HCT116 (cell line): ENCODE results near the gene BSCL2. TPM values are rescaled to one million over a fixed set of nuclear protein-coding genes. Genes with fewer than 3 reads are reported as not detected.

ENCODE experiments used
- ATAC-seq: fragments of 200-7000 bp; cut with Tn5 transposase; 2 replicates; pipeline ENCODE4 v1.9.1; 2020; ENCODE audit warnings: mild to moderate bottlenecking, moderate library complexity
- BruUV-seq: library from RNA; stranded (reverse); fragments of 400-500 nt; replicated peaks from 2 replicates; lab custom pipeline; 2021; lab: Mats Ljungman, UMichigan
- CTCF ChIA-PET: fragments of 300-600 bp; sonication (Branson Sonifier 250); formaldehyde crosslinking; loops from one replicate; lab custom pipeline; 2021; ENCODE audit warnings: antibody characterized with exemption; lab: Charles Lee
- POLR2A ChIA-PET: fragments of 300-600, 350-600 bp; sonication (Branson Sonifier 250); formaldehyde crosslinking; loops from one replicate; lab custom pipeline; 2021; ENCODE audit warnings: antibody characterized with exemption; lab: Charles Lee
- RAD21 ChIA-PET, 2 experiments: fragments of 300-600 bp; sonication (Branson Sonifier 250); formaldehyde crosslinking; loops; one replicate each; lab custom pipeline; 2023; ENCODE audit warnings: low total read pairs in 2 of 2; ENCODE audit not compliant: uncharacterized antibody in 2 of 2, unreplicated experiment in 2 of 2, low non-redundant PET in 1 of 2; lab: Charles Lee
- DNase-seq: peaks from one replicate; pipeline ENCODE4 v3.0.0-alpha.2; 2010; ENCODE audit warnings: low read depth, low spot score
- H2AFZ ChIP-seq: fragments of 200-600 bp; shearing (Covaris generic), sonication (generic); 2 replicates; pipeline ENCODE4 v1.6.1; 2017; ENCODE audit warnings: low read depth, mixed run types, mixed read lengths, antibody characterized with exemption, low read length; ENCODE audit not compliant: poor library complexity, severe bottlenecking
- H3K27ac ChIP-seq: 2 replicates; pipeline ENCODE4 v1.5.1; 2012; ENCODE audit warnings: low read depth, low read length
- H3K27me3 ChIP-seq: fragments of 200-600 bp; sonication (generic); 2 replicates; pipeline ENCODE4 v1.6.1; 2016; ENCODE audit warnings: mixed run types, low read length, mixed read lengths; ENCODE audit not compliant: insufficient read depth
- H3K36me3 ChIP-seq, 2 experiments: fragments of 200-500 bp in 1 of 2; fragments of 200-600 bp in 1 of 2; sonication (Bioruptor generic) in 1 of 2; sonication (generic) in 1 of 2; 2 replicates each; pipeline versions ENCODE4 v1.5.1 to v1.6.1; 2014 to 2016; ENCODE audit warnings: low read length in 2 of 2, inconsistent platforms in 1 of 2, mixed read lengths in 1 of 2, mixed run types in 1 of 2; ENCODE audit not compliant: insufficient read depth in 2 of 2, control insufficient read depth in 1 of 2
- H3K4me1 ChIP-seq, 2 experiments: fragments of 200-600 bp in 1 of 2; sonication (generic) in 1 of 2; 2 replicates each; pipeline versions ENCODE4 v1.5.1 to v1.6.1; 2012 to 2017; ENCODE audit warnings: low read length in 2 of 2, inconsistent platforms in 1 of 2, mild to moderate bottlenecking in 1 of 2, mixed read lengths in 1 of 2, mixed run types in 1 of 2, moderate library complexity in 1 of 2; ENCODE audit not compliant: insufficient read depth in 2 of 2, control insufficient read depth in 1 of 2
- H3K4me2 ChIP-seq: fragments of 200-600 bp; sonication (generic); 2 replicates; pipeline ENCODE4 v1.6.1; 2017; ENCODE audit warnings: mixed run types, low read length, mixed read lengths
- H3K4me3 ChIP-seq, 2 experiments: fragments of 200-600 bp in 1 of 2; sonication (generic) in 1 of 2; replicated peaks in 1 of 2; 2 replicates each; pipeline ENCODE4 v1.5.1; 2011 to 2016; ENCODE audit warnings: low read length in 2 of 2, control low read depth in 1 of 2, low read depth in 1 of 2, mild to moderate bottlenecking in 1 of 2, mixed read lengths in 1 of 2, mixed run types in 1 of 2
- H3K79me2 ChIP-seq: fragments of 200-600 bp; sonication (generic); 2 replicates; pipeline ENCODE4 v1.6.1; 2017; ENCODE audit warnings: mild to moderate bottlenecking, mixed run types, low read length, moderate library complexity, mixed read lengths; ENCODE audit not compliant: insufficient read depth
- H3K9ac ChIP-seq: fragments of 200-600 bp; sonication (generic); 2 replicates; pipeline ENCODE4 v1.6.1; 2016; ENCODE audit warnings: low read length, mixed read lengths
- H3K9me2 ChIP-seq: fragments of 200-600 bp; sonication (generic), shearing (Covaris generic); 2 replicates; pipeline ENCODE4 v1.6.1; 2017; ENCODE audit warnings: mixed run types, mild to moderate bottlenecking, moderate library complexity; ENCODE audit not compliant: insufficient read depth
- H3K9me3 ChIP-seq, 2 experiments: fragments of 200-500 bp in 1 of 2; fragments of 200-600 bp in 1 of 2; sonication (Bioruptor generic) in 1 of 2; sonication (generic) in 1 of 2; 2 replicates each; pipeline ENCODE4 v1.6.1; 2014 to 2017; ENCODE audit warnings: low read length in 2 of 2, mixed read lengths in 2 of 2, inconsistent platforms in 1 of 2, low read depth in 1 of 2, mild to moderate bottlenecking in 1 of 2, mixed run types in 1 of 2, moderate library complexity in 1 of 2; ENCODE audit not compliant: control insufficient read depth in 1 of 2, insufficient read depth in 1 of 2
- H4K20me1 ChIP-seq: fragments of 200-600 bp; sonication (generic), shearing (Covaris generic); 2 replicates; pipeline ENCODE4 v1.6.1; 2017; ENCODE audit warnings: mixed run types, mild to moderate bottlenecking, moderate library complexity; ENCODE audit not compliant: insufficient read depth
- ATF3 ChIP-seq: IDR thresholded peaks from 2 replicates; pipeline ENCODE4 v1.6.1; 2012
- CBX3 ChIP-seq: IDR thresholded peaks from 2 replicates; pipeline ENCODE4 v1.6.1; 2012; ENCODE audit warnings: low read depth
- CEBPB ChIP-seq: IDR thresholded peaks from 2 replicates; pipeline ENCODE4 v1.6.1; 2012; ENCODE audit warnings: low read depth
- CTCF ChIP-seq, 3 experiments: fragments of 200-600 bp in 1 of 3; sonication (generic) in 1 of 3; IDR thresholded peaks in 2 of 3; conservative IDR thresholded peaks in 1 of 3; 2 replicates each; pipeline ENCODE4 v1.5.1; 2012 to 2017; ENCODE audit warnings: low read depth in 2 of 3, low read length in 2 of 3, antibody characterized with exemption in 1 of 3, borderline replicate concordance in 1 of 3, control low read depth in 1 of 3, mild to moderate bottlenecking in 1 of 3, mixed read lengths in 1 of 3, mixed run types in 1 of 3, moderate library complexity in 1 of 3; ENCODE audit not compliant: insufficient read depth in 1 of 3
- EGR1 ChIP-seq: IDR thresholded peaks from 2 replicates; pipeline ENCODE4 v1.6.1; 2012; ENCODE audit warnings: low read depth
- EZH2phosphoT487 ChIP-seq: fragments of 200-600 bp; IDR thresholded peaks from 2 replicates; pipeline ENCODE4 v1.6.1; 2018; ENCODE audit warnings: antibody characterized with exemption, borderline replicate concordance
- FOSL1 ChIP-seq: IDR thresholded peaks from 2 replicates; pipeline ENCODE4 v1.6.1; 2012; ENCODE audit warnings: low read depth
- JUND ChIP-seq: IDR thresholded peaks from 2 replicates; pipeline ENCODE4 v1.6.1; 2012
- MAX ChIP-seq: IDR thresholded peaks from 2 replicates; pipeline ENCODE4 v1.6.1; 2012
- POLR2AphosphoS5 ChIP-seq: IDR thresholded peaks from 2 replicates; pipeline ENCODE4 v1.6.1; 2011; ENCODE audit warnings: mild to moderate bottlenecking, low read depth, low read length, moderate library complexity
- RAD21 ChIP-seq: IDR thresholded peaks from 2 replicates; pipeline ENCODE4 v1.6.1; 2012; ENCODE audit warnings: low read depth, mild to moderate bottlenecking
- REST ChIP-seq: IDR thresholded peaks from 2 replicates; pipeline ENCODE4 v1.6.1; 2012; ENCODE audit warnings: low read depth
- SIN3A ChIP-seq: IDR thresholded peaks from 2 replicates; pipeline ENCODE4 v1.6.1; 2012; ENCODE audit warnings: low read depth
- SP1 ChIP-seq: IDR thresholded peaks from 2 replicates; pipeline ENCODE4 v1.6.1; 2012; ENCODE audit warnings: low read depth
- SRF ChIP-seq: IDR thresholded peaks from 2 replicates; pipeline ENCODE4 v1.6.1; 2012; ENCODE audit warnings: low read depth
- YY1 ChIP-seq: IDR thresholded peaks from 2 replicates; pipeline ENCODE4 v1.6.1; 2011; ENCODE audit warnings: low read length, low read depth, moderate library complexity, mild to moderate bottlenecking; ENCODE audit not compliant: insufficient replicate concordance; ENCODE audit errors: extremely low read depth
- ZBTB33 ChIP-seq: IDR thresholded peaks from 2 replicates; pipeline ENCODE4 v1.6.1; 2011; ENCODE audit warnings: mild to moderate bottlenecking, low read length, moderate library complexity; ENCODE audit not compliant: insufficient replicate concordance; ENCODE audit errors: extremely low read depth
- ZFX ChIP-seq: fragments of 450-650 bp; IDR thresholded peaks from 2 replicates; pipeline ENCODE4 v1.6.1; 2017
- ZNF274 ChIP-seq: fragments of 200-500 bp; sonication (Bioruptor generic); IDR thresholded peaks from 2 replicates; pipeline ENCODE4 v1.6.1; 2014; ENCODE audit warnings: mild to moderate bottlenecking, low read depth, low read length, inconsistent platforms
- intact Hi-C: fragments of 100-400 bp; cut with micrococcal nuclease; formaldehyde crosslinking; loops from 2 replicates; pipeline ENCODE4 v1.10.0; 2022
- total RNA-seq: library from RNA; stranded (reverse); gene quantifications from one replicate; pipeline ENCODE4 v1.2.1, GENCODE V29; 2021; ENCODE audit not compliant: unreplicated experiment

BSCL2 gene
- total RNA-seq, 1 experiment from 2014 or later = 62.0 TPM

GRCh38 chr11:62752177-62752785 lies 45.1 kb upstream of the BSCL2 start:
- BruUV-seq = no TSS peak
- no peak overlapping the region for H3K9ac ChIP-seq
- intact Hi-C loops = no loop called here
- peaks cover 4 to 18% of the 10 kb centered on the region in 2 experiments; a peak in 3 of 4 replicates for H3K4me1 ChIP-seq
- RAD21 ChIA-PET = no interaction called here
- H4K20me1 ChIP-seq = no peaks in the 10 kb centered on the region
- ATAC-seq (no peak), DNase-seq (no peak)
- no peak overlapping the region for H3K4me3 ChIP-seq
- H3K27me3 ChIP-seq = no peaks in the 10 kb centered on the region
- no peaks in the 10 kb centered on the region for H3K9me3 ChIP-seq
- CTCF ChIA-PET = no interaction called here
- H3K4me2 ChIP-seq = no peak overlapping the region
- TF ChIP-seq CBX3 (no peak), MAX (no peak), YY1 (no peak), SIN3A (no peak), ZNF274 (no peak), EGR1 (no peak), SRF (no peak), ATF3 (no peak), EZH2phosphoT487 (no peak), ZFX (no peak), JUND (no peak), RAD21 (no peak), FOSL1 (no peak), REST (no peak), SP1 (no peak), ZBTB33 (no peak), POLR2AphosphoS5 (no peak), CTCF (IDR thresholded peaks at IDR 0.05 in 2 of 3, conservative IDR thresholded peaks at IDR 0.05 in 1 of 3; ENCODE audit: borderline replicate concordance in 1 of 3, insufficient read depth in 1 of 3, low read depth in 2 of 3, low read length in 2 of 3) (no peak), CEBPB (no peak)
- POLR2A ChIA-PET = no interaction called here
- H3K9me2 ChIP-seq = no peaks in the 10 kb centered on the region
- H3K79me2 ChIP-seq = no peaks in the 10 kb centered on the region; the same call in 1 of the 2 replicates
- no peak overlapping the region for H3K27ac ChIP-seq
- no peak overlapping the region for H2AFZ ChIP-seq
- H3K36me3 ChIP-seq = no peaks in the 10 kb centered on the region
